ENCODE results near the gene ARL2. TPM values are rescaled to one million over a fixed set of nuclear protein-coding genes. Genes with fewer than 3 reads are reported as not detected.
A peak's percentile ranks its signal among the peaks of the same experiment; 100 is the strongest.

ARL2 gene
- total RNA-seq, 4 donors from 2014 or later, result 64.4 to 103 (median 77.2) TPM

DNA sequence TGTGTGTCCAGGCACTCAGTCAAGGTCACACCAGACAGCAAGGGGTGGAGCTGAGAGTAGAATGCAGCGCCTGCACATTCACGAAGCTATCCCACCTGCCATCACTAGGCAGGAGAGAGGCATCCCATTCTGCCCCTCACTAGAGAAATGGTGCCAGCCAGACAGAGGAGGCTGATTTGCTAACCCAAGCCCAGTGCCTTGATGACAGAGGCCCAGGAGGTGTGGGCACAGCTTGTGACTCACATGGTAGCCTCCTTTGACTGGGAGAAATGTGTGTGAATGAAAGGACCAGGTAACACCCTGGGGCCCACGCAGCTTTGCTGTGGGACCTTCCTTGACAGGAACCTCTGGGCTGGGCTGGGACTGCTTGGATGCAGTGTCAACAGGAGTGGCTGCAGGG lies 49.6 kb downstream of the ARL2 start:
- peaks cover 0 to 23% (median 4%) of the 10 kb centered on the region in 4 donors for H3K4me1 ChIP-seq
- H3K36me3 ChIP-seq, result no peaks in the 10 kb centered on the region
- no peak overlapping the region for H3K27ac ChIP-seq
- H3K27me3 ChIP-seq, result no peaks in the 10 kb centered on the region
- no peak for DNase-seq
- H3K9me3 ChIP-seq, result no peaks in the 10 kb centered on the region
- H3K4me3 ChIP-seq, result no peak overlapping the region
- TF ChIP-seq, protein P1, sequence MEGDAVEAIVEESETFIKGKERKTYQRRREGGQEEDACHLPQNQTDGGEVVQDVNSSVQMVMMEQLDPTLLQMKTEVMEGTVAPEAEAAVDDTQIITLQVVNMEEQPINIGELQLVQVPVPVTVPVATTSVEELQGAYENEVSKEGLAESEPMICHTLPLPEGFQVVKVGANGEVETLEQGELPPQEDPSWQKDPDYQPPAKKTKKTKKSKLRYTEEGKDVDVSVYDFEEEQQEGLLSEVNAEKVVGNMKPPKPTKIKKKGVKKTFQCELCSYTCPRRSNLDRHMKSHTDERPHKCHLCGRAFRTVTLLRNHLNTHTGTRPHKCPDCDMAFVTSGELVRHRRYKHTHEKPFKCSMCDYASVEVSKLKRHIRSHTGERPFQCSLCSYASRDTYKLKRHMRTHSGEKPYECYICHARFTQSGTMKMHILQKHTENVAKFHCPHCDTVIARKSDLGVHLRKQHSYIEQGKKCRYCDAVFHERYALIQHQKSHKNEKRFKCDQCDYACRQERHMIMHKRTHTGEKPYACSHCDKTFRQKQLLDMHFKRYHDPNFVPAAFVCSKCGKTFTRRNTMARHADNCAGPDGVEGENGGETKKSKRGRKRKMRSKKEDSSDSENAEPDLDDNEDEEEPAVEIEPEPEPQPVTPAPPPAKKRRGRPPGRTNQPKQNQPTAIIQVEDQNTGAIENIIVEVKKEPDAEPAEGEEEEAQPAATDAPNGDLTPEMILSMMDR (IDR thresholded peaks at IDR 0.05), result no peak

DNA sequence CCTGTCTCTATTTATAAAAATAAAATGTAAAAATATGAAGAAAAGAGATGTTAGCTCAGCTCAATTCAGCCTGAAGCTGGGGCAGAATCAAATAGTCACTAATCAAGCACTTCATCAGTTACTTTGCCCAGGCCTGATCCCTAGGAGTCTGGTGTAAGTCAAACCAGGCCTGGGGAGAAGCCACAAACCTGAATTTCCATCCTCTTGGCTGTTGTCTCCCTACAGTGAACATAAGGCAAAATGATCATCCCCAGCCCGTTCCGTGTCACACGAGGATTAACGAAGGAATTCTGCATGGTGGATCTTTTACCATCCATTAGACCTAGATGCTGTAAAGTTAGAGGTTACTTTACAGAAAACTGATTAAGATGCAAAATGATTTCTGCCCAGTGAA lies 50.9 kb downstream of the ARL2 start:
- no peak for DNase-seq
- TF ChIP-seq, protein P1 (IDR thresholded peaks at IDR 0.05), result no peak
- no peak for TF ChIP-seq POLR2A (IDR thresholded peaks at IDR 0.05)
- Histone ChIP-seq H3K27me3 (no peaks in the 10 kb centered on the region), H3K4me1 (peaks cover 0 to 17% (median under 1%) of the 10 kb centered on the region in 4 donors), H3K27ac (no peak overlapping the region), H3K36me3 (no peaks in the 10 kb centered on the region), H3K4me3 (no peak overlapping the region), H3K9me3 (no peaks in the 10 kb centered on the region)

DNA sequence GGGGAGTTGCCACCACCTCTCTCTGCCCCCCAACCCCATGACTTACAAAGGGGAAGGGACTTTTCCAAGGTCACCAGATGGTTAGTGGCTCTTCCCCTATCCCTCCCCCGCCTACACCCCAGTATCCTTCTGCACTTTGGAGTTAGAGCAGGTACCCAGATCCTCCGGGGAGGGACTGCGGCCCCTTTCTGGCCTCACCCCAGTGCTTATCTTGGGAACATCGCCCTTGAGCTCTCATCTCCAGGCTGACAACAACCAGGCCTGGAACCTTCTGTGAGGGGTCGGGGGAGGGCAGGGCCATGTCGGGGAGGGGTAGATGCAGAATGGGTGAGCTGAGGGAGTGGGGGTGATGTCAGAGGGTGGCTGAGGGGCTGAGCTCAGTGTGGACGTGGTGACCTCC lies 51.9 kb downstream of the ARL2 start:
- Histone ChIP-seq H3K4me1 (peaks cover 0 to 8% (median 0%) of the 10 kb centered on the region in 4 donors), H3K27ac (peak overlapping the region in 2 of 4 donors; percentile 18 to 22), H3K36me3 (no peaks in the 10 kb centered on the region), H3K27me3 (no peaks in the 10 kb centered on the region), H3K9me3 (no peaks in the 10 kb centered on the region), H3K4me3 (no peak overlapping the region)
- TF ChIP-seq, protein P1 (IDR thresholded peaks at IDR 0.05), result no peak
- no peak for TF ChIP-seq POLR2A (IDR thresholded peaks at IDR 0.05)
- no peak for DNase-seq

DNA sequence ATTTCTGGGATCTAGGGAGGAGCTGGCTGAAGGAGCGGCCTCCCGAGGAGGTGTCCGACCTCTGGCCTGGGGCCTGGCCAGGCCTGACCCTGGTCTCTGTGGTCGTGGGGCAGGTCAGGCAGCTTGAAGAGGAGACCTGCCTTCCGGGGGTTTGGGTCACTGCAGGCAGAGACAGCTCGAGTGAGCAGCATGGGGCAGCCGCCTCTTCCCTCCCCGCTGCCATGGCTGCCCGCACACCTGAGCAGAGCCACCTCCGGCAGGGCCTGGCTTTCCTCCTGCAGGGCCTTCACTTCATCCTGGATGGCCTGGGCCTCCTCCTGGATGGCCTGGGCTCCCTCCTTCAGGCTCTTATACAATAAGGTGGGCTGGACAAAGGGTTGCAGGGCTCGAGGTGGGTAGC lies 52.4 kb downstream of the ARL2 start:
- no peak overlapping the region for H3K4me3 ChIP-seq
- no peaks in the 10 kb centered on the region for H3K36me3 ChIP-seq
- H3K4me1 ChIP-seq, result peaks cover 0 to 6% (median 0%) of the 10 kb centered on the region in 4 donors
- TF ChIP-seq, protein P1 (IDR thresholded peaks at IDR 0.05), result no peak
- TF ChIP-seq POLR2A (IDR thresholded peaks at IDR 0.05), result no peak
- no peaks in the 10 kb centered on the region for H3K9me3 ChIP-seq
- peak overlapping the region in 2 of 4 donors; percentile 18 to 22 for H3K27ac ChIP-seq
- DNase-seq, result no peak
- no peaks in the 10 kb centered on the region for H3K27me3 ChIP-seq

DNA sequence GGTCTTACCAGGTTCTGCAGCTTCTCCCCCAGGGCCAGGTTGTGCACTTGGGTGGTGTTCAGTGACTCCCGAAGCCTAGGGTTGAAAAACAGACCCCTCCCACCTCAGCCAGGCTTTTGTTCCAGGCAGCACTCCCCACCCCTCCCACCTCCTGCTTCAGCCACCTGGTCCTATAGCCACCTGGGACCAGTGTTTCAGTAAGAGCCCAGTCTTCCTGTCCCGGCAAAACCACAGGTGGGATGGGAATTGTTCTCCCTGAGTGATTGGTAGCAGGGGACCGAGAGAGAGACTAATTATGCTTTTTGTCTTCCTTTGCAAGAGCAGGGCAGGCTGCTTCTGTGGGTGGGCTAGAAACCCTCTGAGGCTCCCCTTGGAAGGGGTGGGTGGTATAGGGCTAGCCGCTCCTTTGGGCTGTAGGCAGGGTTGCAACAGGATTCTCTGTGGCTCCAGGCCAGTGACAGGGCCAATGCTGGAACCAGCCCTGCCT lies 52.9 kb downstream of the ARL2 start:
- no peak for DNase-seq
- H3K27ac ChIP-seq, result no peak overlapping the region
- H3K27me3 ChIP-seq, result no peaks in the 10 kb centered on the region
- H3K4me1 ChIP-seq, result peaks cover 0 to 6% (median 0%) of the 10 kb centered on the region in 4 donors
- H3K9me3 ChIP-seq, result no peaks in the 10 kb centered on the region
- no peak for TF ChIP-seq POLR2A (IDR thresholded peaks at IDR 0.05)
- TF ChIP-seq, protein P1 (IDR thresholded peaks at IDR 0.05), result no peak
- no peak overlapping the region for H3K4me3 ChIP-seq
- no peaks in the 10 kb centered on the region for H3K36me3 ChIP-seq

DNA sequence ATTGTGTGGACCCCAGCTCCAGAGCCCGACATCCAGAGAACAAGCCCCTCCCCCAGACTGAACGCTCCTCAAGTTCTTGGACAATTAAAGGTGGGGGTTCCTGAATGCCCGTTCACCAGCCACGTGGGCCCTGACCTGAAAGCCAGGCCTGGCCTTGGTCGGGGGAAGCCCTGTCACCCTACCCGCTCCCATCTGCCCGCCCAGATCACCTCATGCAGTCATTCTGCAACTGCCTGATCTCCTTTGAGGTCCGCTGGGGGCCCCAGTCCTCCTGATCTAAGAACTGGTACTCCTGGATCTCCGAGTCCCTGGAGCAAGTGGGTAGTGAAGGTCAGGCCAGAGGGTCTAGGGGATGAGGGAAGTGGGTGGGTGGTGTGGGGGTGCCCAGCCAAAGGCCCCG lies 53.5 kb downstream of the ARL2 start:
- Histone ChIP-seq H3K27ac (no peak overlapping the region), H3K4me1 (peaks cover 0 to 6% (median 0%) of the 10 kb centered on the region in 4 donors), H3K36me3 (no peaks in the 10 kb centered on the region), H3K4me3 (no peak overlapping the region), H3K27me3 (no peaks in the 10 kb centered on the region), H3K9me3 (no peaks in the 10 kb centered on the region)
- no peak for TF ChIP-seq POLR2A (IDR thresholded peaks at IDR 0.05)
- TF ChIP-seq, protein P1 (IDR thresholded peaks at IDR 0.05), result no peak
- no peak for DNase-seq

Data from Peyer's patch (tissue), 4 donors.